Stimulated activated CD4-positive, alpha-beta T cell treated with anti-CD3 and anti-CD28 coated beads, Interleukin-2, amount 100 ng/mL, for 48 hours (primary cell): ENCODE results near the gene NDUFS2.

Experiments used
- DNase-seq, 2 donors: peaks; one replicate each; pipeline ENCODE4 v3.0.0-alpha.2; 2020

Gene NDUFS2

DNA sequence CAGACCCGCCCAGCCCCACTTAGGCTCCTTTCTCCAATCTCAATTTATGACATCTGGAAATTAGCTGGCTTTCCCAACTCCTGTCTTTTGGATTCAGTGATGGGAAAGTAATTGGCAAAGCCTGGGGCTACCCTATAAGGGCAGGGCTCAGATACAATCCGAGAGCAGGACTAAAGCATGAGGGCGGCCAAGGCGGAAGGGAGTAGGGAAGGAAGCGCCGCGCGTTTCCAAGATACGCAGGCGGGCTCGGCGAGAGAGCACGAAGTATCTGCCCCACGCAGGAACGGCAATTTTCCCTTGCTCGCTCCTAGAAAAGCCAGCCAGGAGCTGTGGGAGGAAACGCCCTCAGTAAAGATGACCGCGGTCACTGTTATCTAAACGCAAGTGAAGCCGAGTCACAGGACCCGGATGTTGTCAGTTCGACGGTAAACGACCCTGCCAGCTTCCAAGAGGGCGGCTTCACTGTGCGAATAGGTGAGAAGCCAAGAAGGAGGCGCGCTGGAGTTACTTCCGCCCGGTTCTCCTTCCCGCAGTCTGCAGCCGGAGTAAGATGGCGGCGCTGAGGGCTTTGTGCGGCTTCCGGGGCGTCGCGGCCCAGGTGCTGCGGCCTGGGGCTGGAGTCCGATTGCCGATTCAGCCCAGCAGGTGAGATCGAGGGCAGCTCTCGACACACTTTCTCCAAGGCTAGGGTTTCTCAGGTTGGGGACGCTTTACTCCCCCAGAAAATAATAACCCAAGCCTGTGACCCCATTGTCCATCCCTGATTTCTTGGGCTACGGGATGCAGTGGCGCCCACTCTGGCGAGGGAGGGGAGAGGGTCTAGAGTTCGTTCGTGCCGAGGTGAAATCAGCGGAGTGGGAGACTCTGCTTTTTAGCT is at the start of gene NDUFS2:
NDUFS2 (plus strand) TSS at position 532 of the 877 bp plus-strand sequence; CDS start at position 551, 19 bp downstream.
- DNase-seq = peak; percentile 88 to 90

DNA sequence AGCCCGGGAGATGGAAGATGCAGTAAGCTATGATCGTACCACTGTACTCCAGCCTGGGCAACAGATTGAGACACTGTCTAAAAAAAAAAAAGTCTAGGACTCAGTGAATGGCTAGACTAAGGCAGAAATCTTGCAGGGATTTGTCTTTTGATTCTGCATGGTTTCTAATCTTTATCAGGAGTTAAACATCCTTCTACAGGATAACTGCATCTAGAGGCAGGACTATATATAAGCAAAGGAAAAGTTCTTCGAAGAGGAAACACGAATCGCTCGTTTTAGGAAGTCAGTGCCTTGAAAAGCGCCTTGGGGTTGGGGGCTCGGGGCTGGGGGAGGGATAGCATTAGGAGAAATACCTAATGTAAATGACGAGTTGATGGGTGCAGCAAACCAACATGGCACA is 49.0 kb upstream of the NDUFS2 start:
- no peak for DNase-seq

DNA sequence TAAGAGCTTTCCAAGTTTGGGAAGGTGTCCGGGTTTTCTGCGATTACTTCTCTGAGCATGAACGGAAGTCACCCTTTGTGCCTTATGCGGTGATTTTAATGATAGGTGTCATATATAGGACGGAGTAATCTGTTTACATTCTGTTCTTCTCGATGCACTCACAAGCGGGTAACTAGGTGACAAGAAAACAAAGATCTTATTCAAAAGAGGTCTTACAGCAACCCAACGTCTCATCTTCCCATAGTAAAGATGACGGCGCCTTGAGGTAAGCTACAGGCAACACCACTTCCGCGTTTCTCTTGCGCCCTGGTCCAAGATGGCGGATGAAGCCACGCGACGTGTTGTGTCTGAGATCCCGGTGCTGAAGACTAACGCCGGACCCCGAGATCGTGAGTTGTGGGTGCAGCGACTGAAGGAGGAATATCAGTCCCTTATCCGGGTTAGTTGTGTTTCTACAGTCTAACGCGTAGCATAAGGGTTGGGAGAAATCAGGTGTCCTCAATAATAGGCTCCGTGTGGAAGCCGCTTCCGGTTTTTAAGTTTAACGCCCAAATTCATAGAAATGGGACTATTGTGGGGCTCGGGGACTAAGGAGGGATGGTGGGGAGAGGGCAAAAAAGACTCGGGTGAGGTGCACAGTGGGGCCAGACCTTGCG is 48.4 kb upstream of the NDUFS2 start, which contains the start of gene UFC1:
UFC1 (plus strand) TSS at position 297 of the 656 bp plus-strand sequence; CDS start at position 317, 20 bp downstream.
- peak; percentile 65 to 66 for DNase-seq

DNA sequence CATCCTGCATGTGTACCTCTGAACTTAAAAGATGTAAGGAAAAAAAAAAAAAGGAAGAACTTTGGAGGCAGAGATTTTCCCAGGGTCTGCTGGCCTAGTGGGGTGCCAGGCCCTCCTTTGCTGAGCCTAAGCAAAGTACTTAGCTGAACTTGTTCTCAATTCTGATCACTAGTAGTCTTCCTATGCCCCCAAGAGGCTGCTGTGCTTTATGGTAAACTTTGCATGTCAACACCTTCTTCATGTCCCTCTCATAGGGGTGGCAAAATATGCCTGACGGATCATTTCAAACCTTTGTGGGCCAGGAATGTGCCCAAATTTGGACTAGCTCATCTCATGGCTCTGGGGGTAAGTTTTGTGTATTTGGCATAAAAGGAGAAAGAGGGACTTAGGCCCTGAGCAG is 44.3 kb upstream of the NDUFS2 start:
- DNase-seq = no peak

DNA sequence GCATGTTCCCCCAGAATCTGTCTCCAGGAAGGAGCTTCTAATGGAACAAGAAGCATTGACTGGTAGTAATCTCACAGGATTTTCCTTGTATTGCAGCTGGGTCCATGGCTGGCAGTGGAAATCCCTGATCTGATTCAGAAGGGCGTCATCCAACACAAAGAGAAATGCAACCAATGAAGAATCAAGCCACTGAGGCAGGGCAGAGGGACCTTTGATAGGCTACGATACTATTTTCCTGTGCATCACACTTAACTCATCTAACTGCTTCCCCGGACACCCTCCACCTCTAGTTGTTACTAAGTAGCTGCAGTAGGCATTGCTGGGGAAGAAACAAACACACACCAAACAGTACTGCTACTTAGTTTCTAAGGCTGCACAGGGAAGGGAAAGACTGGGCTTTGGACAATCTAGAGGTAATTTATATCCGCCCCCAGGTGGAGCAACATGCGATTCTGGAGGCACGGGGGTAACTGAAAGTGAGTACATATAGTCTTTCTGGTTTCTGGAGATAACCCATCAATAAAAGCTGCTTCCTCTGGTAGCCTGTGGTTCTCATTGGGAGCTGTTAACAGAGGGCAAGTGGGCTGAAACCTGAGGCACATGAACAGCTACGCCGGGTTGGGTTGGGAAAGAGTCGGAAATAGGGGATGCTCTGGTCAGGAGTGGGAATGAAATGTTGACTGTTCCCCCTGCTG is 43.7 kb upstream of the NDUFS2 start:
- no peak for DNase-seq

DNA sequence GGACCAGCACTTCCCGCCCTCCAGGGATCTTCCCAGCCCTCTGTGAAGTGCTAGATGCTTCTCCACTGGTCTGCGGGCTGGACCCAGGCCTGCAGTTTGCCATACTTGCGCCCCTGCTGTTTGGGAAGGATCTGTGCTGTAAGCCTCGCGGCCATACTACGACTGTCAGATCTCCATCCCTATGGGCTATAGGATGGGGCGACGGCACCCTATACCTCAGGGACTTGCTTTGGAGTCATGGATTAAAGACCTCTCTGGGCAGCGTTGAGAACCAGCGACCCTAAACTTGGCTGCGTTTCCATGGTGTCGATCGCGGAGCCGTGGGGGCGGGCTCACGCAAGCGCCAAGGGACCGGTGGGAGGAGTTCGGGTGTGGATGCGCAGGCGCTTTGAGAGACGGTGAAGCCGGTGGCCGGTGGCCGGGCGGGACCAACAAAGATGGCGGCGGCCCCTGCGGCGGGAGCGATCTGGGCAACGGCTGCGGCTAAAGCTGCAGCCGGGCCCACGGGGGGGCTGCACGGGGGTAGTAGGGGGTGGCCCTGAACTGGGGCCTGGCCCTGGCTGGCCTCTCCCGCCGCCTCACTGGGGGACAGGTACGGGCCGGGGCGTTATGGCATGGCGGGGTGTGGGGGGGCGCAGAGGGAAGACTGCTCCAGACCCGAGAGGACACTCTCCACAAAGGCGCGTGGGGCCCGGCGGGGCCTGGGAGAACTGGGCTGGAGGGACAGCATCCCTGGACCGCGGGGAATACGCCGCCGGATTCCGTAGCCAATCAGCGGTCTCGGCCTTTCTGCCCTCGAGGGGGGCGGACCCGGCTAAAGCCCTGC is 42.9 kb upstream of the NDUFS2 start, which contains the start of gene USP21:
USP21 (plus strand) TSS at position 414 of the 826 bp plus-strand sequence. CDS start 1,141 bp downstream, outside the sequence.
- peak; percentile 89 for DNase-seq

DNA sequence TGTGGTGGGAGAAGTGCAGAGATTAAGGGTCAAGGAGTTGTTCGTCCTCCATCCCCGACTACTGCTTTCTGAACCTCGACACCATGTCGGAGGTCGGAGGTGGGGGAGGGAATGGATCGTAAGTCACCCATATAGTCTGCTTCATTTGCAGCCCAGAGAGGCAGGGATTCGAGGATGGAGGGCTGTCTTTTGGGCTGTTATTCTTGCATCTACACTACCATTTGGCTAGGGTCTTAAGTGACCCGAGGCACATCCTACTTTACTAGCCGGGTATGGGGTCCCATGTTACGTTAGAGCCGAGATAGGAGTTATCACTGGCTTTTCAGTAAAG is 42.3 kb upstream of the NDUFS2 start:
- DNase-seq = no peak

DNA sequence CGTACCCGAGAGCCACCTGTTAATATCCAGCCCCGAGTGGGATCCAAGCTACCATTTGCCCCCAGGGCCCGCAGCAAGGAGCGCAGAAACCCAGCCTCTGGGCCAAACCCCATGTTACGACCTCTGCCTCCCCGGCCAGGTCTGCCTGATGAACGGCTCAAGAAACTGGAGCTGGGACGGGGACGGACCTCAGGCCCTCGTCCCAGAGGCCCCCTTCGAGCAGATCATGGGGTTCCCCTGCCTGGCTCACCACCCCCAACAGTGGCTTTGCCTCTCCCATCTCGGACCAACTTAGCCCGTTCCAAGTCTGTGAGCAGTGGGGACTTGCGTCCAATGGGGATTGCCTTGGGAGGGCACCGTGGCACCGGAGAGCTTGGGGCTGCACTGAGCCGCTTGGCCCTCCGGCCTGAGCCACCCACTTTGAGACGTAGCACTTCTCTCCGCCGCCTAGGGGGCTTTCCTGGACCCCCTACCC is 41.5 kb upstream of the NDUFS2 start:
- no peak for DNase-seq

DNA sequence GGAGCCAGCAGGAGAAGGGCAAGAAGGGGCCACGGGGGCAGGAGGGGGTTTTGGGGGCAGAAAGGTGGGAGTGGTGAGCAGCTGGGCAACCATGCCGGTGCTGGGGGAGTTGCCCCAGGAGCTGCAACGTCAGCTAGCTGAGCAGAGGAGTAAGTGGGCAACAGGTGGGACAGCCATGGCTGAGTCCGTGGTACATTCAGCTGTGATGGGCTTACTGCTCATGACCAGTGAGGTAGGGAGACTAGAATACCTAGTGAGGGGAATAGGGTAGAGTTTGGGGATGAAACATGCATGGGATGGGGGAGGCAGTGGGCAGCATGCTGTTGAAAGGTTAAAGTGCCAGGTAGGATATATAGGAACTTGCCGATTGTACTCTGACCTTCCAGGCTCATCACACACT is 40.5 kb upstream of the NDUFS2 start:
- DNase-seq = no peak

DNA sequence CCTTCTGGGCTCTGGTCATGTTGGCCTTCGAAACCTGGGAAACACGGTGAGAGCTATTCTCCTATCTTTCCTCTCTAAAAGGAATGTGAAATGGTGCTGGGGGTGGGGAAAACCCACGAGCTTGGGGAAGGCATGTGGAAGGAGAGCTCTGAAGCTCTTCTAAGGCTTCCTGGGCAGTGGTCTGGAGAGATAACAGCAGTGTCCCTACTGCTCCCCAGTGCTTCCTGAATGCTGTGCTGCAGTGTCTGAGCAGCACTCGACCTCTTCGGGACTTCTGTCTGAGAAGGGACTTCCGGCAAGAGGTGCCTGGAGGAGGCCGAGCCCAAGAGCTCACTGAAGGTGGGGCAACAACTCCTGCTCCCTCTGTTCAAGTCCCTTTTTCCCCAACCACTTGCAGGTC is 40.1 kb upstream of the NDUFS2 start:
- DNase-seq = no peak

DNA sequence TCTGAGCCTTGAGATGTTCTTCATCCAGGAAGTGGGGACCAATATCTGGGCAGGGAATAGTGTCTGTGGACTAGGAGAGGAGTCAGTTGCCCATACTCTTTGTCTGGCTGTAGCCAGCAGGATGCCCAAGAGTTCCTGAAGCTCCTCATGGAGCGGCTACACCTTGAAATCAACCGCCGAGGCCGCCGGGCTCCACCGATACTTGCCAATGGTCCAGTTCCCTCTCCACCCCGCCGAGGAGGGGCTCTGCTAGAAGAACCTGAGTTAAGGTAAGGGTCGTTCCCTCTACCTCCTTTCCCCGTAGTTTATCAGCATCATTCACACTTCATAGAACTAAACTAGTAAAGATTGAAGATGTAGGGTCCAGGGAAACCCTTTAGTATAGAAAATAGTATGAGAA is 39.4 kb upstream of the NDUFS2 start:
- DNase-seq = no peak

DNA sequence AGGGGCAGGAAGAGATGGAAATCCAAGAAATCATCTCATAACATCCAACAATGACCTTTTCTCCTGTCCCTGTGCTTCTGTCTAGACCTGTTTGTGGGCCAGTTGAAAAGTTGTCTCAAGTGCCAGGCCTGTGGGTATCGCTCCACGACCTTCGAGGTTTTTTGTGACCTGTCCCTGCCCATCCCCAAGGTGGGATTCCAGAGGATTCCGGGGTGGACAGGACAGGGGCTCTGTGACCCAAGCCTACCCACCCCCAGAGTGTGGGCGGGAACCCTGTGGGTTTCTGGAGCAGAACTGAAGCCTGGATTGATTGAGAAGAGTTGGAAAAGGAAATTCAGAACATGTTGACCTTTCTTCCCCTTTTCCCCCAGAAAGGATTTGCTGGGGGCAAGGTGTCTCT is 38.4 kb upstream of the NDUFS2 start:
- no peak for DNase-seq

DNA sequence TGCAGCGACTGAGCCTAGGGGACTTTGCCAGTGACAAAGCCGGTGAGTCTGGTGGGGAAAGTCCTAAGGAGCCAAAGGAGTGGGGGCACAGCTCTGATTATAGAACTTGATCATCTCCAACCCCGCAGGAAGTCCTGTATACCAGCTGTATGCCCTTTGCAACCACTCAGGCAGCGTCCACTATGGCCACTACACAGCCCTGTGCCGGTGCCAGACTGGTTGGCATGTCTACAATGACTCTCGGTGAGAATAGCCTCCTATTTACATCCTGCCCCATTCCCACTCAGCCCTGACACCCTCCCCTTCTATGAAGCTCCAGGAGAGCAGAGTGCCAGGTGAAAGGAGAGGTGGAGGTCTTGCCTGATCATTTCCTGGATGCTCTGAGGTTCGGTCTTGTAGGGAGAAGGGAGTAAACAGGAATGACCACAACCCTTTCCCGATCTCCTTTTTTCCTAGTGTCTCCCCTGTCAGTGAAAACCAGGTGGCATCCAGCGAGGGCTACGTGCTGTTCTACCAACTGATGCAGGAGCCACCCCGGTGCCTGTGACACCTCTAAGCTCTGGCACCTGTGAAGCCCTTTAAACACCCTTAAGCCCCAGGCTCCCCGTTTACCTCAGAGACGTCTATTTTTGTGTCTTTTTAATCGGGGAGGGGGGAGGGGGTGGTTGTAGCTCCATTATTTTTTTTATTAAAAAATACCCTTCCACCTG is 37.1 kb upstream of the NDUFS2 start:
- DNase-seq = no peak

DNA sequence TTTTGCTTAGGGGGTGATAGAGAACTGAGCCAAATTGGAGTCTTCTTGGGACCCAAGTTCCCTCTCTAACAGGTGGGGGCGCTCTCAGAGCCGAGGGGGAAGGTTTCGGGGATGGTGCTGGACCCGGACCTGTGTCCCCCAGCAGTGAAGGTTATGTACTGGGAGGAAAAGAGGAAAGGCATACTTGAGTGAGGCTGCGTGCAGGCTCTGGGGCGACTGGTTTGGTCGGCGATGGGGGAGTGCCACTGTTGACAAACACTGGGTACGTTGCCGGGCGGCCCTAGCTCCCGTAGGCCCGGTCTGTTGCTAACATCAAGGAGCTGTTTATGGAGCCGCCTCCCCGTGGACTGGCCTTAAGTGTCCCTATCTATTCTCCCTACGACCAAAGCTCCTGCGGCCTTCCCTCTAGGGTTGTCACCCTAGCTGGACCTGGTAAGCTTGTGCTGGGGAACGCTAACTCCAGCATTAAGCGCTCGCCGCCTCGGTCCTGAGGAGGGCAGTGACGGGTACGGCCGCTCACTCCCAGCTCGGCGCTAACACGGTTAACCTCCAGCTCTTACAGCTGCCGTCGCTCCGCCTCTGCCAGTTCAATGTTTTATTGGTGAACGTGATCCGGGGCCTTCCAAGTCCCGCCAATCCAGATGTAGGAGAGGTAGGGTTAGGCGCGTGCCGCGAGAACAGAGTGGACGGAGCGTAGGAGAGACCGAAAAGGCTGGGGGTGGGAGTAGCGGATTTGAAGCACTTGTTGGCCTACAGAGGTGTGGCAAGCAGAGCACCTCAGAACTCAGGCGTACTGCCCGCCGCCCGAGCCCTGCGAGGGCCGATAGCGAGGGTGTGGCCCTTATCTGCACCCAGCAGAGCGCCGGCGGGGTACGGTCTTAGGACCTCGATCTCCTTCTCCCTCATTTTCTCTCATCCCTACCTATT is 36.2 kb upstream of the NDUFS2 start, which contains the start of gene PPOX:
PPOX (plus strand) TSS at position 685 of the 927 bp plus-strand sequence. CDS start 422 bp downstream, outside the sequence.
- DNase-seq = peak; percentile 80 to 86

DNA sequence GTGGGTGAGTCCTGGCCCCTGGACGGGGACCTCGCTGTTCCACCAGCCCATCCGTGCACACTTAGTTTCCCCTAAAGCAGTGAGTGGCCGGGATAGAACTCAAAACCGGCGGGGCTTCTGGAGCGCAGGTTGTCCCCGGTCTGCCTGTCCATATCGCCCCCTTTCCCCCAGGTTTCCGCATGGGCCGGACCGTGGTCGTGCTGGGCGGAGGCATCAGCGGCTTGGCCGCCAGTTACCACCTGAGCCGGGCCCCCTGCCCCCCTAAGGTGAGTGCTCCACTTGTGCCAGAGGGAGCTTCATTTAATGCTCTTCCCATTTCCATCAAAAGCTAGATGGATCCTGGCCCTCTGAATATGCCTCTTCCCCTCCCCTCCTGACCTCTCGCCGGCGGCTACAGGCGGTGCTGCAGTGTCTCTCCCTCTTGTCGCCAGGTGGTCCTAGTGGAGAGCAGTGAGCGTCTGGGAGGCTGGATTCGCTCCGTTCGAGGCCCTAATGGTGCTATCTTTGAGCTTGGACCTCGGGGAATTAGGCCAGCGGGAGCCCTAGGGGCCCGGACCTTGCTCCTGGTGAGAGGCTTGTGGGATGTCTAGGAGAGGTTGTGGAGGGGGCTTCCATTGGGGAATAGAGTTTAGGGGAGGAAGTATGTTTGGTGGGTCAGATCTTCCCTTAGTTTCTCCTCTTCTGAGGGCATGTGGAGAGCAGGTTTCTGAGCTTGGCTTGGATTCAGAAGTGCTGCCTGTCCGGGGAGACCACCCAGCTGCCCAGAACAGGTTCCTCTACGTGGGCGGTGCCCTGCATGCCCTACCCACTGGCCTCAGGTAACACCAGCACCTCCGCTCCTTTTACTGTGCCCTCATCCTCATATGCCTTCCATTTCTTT is 35.3 kb upstream of the NDUFS2 start:
- no peak for DNase-seq

DNA sequence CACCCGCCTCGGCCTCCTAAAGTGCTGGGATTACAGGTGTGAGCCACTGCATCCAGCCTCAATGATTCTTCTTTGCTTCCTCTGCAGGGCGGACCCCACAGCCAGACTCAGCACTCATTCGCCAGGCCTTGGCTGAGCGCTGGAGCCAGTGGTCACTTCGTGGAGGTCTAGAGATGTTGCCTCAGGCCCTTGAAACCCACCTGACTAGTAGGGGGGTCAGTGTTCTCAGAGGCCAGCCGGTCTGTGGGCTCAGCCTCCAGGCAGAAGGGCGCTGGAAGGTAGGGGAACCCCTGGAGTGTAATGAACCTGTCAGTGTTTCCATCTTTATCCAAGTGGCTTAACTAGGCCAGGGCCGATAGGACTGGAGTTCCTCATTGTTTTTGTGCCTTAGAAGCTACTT is 33.3 kb upstream of the NDUFS2 start:
- no peak for DNase-seq

DNA sequence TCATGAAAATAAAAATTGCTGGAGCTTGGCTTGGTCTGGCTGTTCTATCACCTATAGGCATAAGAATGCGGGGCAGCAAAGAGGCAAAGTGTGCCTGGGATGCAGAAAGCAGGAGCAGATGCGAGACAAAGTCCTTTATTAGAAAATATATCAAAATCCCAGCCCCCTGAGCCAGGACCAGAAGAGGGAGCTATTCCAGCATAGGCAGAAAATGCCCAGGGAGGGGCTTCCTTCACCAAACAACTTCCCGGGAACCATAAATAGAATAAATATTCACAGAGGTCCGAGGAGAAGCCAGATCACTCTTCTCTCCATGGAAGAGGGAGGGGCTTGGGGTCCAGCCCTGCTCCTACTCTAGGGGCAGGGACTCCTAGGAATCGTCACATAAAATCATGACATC is 31.0 kb upstream of the NDUFS2 start:
- no peak for DNase-seq

DNA sequence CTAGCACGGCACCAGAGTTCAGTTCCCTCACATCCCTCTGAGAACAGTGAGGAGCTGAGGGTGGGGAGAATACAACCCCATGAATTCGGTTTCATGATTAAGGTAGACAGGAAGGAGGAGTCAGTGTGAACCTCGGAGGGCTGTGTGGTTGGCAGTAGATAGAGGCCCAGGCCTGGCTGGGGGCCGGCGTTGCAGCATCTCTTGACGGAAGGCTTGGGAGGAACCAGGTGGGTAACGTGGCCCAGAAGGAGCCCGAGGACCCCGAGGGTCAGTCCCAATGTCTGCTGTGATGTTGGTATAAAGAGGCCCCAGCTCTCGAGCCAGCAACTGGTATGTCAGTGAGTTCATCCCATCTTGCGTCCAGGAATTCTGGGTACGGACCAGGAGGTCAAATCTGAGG is 30.5 kb upstream of the NDUFS2 start:
- DNase-seq = no peak

DNA sequence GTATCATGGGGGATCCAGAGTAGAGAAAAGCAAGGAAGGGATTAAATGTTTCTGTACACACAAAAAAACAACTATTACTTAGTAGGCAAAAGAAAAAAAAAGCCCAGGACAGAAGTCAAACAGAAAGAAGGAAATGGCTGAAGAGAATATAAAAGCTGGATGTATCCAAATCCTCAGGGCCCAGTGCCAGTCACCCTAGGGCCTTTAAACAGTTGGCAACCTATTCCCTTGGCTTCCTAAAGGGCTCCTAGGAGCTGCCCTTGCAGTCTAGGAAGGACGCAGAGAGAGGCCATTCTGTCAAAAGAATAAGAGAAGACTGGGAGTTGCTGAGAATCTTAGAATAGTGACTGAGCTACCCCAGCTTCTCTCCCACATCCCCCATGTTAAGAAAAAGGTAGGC is 29.8 kb upstream of the NDUFS2 start:
- no peak for DNase-seq
